ENCODE results near the gene KRTAP23-1. TPM values are rescaled to one million over a fixed set of nuclear protein-coding genes. Genes with fewer than 3 reads are reported as not detected.
A peak's percentile ranks its signal among the peaks of the same experiment; 100 is the strongest.

KRTAP23-1 gene, protein sequence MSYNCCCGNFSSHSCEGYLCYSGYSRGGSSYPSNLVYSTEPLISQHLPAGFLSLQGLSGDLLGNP
- total RNA-seq = not detected in 2 replicates

DNA sequence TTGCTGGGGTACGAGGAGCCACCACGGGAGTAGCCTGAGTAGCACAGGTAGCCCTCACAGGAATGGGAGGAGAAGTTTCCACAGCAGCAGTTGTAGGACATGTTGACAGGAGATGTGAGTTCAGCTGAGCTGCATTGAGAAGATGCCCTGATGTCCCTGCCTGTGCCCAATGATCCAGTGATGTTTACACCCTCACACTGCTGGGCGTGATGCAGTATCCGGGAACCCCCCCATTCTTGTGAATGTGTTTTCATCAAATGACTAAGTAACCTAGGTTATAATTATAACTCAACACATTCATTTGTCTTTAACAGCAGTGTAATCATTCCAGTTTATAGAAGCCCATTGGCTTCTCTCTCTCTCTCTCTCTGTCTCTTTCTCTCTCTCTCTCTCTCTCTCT is at the start of gene KRTAP23-1:
KRTAP23-1 (minus strand) TSS at position 101 of the 400 bp plus-strand sequence; CDS start at position 101, 0 bp downstream.
- no peak for DNase-seq

DNA sequence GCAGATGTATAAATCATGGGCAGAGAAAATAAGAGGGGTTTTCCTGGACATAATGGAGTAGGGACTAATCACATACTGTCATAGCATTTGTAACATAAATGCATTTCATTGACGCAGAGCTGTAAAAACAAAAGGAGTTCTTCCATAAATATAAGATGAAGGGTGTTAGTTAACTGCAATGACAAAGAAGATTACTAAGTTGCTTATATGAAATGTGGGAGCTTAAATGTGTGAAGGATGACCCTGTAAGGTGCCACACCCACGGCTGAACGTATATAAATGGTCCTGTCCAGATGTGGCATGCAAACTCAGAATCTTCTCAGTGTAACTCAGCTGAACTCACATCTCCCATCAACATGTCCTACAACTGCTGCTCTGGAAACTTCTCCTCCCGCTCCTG is 47.3 kb upstream of the KRTAP23-1 start, which contains the start of gene KRTAP13-1:
KRTAP13-1 (plus strand) TSS at position 301 of the 400 bp plus-strand sequence; CDS start at position 357, 56 bp downstream.
- DNase-seq = no peak

DNA sequence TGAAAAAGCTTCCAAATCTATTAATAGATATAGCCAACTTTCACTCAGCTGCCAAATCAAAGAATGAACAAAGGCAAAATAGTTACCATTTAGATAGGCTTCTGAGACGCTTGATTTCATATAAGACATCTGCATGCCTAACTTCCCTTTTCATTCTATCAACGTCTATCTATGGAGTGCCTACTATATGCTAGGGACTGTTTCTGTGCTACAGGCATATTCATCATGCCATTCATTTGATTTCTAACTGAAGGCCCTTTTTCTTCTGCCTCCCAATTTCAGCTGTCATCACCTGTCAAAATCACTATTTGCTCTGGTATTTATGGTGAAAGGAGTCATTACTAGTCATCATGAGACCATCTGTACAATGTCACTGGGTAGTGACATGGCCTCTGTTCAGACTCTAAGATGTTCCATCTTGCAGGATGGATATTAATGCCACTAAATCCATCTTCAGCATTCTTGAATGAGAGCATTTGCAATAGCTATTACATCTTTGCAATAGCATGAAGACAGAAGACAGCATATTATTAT is 43.2 kb upstream of the KRTAP23-1 start:
- no peak for DNase-seq

DNA sequence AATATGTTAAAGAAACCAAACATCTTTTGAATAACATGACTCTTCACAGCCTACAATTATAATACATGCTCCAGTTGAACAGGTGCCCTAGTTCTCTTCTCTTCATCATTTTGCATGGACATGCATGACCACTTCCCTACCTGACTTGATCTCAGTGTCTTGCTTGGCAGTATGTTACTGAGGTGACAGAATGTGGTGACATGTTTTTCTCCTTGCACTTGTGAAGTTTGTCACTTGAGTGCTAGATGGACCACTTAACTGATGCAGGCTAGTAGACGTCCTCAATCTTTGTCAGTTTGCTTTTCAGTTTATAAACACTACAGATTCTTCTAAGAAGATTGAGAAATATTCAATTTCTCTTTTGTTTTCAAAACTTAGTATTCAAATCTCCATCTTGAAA is 33.8 kb upstream of the KRTAP23-1 start:
- DNase-seq = no peak

DNA sequence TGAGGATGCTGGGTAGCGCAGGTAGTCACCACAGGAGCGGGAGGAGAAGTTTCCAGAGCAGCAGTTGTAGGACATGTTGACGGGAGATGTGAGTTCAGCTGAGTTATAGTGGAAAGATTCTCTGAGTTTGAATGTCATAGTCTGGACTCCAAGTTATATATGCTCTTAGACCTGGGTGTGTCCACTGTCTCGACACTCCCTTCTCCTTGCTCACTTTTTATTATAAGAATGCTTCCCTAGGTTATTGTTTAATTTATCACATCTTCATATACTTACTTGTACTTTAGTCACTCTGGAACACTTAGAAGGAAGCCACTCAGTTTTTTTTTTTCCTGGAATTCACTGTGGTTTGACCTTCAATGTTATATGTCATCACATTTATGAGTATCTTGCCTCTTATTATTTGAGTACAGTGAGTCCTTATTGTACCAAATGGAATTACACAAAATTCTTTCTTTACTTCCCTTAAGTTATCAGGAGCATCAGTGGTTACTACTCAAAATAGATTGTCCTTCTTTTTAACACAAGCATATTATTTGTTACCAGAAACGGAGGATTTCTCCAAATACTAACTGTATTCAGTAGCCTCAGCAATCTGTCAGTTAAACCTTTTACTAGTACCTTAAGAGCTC is 23.8 kb upstream of the KRTAP23-1 start, which contains the start of gene KRTAP13-2:
KRTAP13-2 (minus strand) TSS at position 133 of the 632 bp plus-strand sequence; CDS start at position 75, 58 bp downstream.
- DNase-seq = no peak

DNA sequence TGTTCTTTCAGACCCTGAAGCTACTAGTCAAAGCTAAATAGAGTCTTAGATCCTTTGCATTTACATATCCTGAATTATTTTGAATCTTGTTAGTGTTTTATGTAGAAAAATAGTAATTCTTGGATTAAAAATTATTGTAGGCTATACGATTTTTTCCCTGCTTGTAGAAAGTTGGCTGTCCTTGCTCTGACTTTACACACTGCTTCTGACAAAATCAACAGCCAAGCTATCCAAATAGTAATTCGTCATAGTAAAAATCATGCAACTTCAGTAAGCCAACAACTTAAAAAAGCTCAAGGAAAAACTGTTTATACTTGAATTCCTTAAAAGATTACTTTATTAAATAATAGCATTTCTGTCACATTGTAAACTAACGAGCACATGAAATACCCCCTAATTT is 7.5 kb upstream of the KRTAP23-1 start:
- no peak for DNase-seq

DNA sequence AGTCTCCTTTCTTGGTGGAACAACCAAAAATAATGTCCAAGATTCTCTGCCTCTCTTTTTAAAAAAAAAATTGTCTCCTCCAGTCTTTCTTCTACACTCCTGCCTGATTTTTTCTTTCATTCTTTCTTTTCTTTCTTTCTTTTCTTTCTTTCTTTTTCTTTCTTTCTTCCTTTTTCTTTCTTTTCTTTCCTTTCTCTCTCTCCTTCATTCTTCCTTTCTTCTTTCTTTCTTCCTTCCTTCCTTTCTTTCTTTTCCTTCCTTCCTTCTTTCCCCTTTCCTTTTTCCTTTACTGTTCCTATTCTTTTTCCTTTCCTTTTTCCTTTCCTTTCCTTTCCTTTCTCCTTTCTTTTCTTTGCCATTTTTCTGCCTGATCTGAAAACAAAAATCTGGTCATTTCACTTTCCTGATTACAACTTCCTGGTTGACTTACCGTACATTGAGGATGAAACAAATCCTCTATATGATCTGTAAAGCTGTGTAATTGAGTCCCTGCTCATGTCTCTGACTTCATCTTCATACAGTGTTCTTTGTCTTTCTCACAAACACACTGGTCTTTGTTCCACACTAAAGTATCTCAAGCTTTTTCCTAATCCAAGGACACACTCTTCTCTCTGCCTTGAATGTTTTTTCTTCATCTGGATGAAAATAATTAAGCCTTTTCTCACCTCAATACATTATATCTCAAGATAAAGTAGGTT is 6.1 kb upstream of the KRTAP23-1 start:
- DNase-seq = no peak

DNA sequence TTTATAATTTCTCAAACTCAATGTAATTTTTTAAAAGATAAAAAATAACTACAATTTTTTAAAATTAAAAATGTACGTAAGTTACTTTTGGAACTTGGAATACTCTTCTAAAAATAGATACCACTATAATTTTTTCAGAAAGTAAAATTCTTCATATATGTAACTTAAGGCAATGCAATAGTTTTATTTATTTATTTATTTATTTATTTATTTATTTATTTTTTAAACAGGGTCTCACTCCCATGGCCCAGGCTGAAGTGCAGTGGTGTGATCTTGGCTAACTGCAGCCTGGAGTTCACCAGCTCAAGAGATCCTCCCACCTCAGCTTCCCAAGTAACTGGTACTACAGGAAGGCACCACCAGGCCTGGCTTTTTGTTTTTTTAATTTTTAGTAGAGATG is 3.1 kb upstream of the KRTAP23-1 start:
- no peak for DNase-seq

DNA sequence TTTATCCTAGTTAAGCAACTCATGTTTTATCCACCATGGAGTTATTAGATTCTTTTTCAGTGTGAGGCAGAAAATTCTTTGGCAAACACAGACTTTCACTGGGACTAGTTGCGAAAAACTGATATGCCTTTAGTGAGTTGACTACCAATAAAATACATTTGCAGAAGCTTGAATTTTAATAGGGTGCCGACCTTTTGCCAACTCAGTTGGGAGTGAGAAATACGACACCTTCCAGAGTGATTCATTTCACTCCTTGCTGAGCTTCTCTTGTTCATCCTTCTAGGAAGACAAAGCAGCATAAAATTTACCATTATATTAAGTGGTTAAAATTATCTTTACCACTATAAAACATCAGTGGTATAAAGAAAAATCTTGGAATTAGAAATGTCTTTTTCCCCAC is 1.2 kb upstream of the KRTAP23-1 start:
- DNase-seq = no peak

DNA sequence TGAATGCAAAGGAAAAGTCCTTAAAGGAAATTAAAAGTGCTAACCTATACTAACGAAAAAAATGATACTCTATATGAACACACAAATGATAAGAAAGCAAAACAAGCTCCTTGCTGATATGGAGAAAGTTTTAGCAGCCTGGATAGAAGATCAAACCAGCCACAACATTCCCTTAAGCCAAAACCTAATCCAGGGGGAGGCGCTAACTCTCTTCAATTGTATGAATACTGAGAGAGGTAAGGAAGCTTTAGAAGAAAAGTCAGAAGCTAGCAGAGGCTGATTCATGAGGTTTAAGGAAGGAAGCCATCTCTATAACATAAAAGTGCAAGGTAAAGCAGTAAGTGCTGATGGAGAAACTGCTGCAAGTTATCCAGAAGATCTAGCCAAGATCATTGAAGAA is 3.4 kb downstream of the KRTAP23-1 start:
- no peak for DNase-seq

DNA sequence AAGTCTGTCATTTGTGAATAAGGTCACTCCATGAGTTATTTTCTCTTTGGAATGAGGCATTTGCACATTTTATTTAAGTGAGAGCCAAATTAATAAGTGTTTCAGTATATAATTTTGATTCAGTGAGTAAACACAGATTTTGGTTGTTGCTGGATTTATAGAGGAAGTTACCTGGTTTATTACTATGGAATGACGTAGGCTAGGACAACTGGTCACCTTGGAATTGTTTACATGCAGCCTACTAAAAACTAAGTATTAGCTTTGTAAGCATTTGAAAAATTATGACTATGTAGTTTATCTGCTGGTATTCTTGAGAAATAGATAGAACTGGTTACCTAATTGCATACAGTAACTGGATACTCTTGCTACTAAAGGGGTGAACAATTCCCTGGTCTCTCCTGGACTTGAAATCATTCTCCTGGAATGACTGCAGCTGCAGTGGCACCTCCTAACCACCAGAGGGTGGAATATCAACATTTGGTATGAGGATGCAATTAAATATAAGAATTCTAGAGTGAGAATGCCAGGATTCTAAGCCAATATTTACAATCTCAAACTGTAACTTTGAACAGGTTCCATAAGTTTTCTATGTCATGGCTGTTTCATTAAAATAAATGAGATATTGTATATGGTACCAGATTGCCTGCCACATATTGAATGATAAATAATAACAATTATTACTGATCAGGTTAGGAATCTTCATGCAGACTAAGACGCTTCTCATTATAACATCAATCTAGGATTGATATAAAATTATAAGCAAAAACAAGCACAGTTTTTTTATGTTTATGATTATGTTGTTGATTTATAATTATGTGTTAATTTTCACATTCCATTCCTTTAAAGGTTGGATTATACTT is 7.5 kb downstream of the KRTAP23-1 start:
- peak; percentile 32 for DNase-seq

DNA sequence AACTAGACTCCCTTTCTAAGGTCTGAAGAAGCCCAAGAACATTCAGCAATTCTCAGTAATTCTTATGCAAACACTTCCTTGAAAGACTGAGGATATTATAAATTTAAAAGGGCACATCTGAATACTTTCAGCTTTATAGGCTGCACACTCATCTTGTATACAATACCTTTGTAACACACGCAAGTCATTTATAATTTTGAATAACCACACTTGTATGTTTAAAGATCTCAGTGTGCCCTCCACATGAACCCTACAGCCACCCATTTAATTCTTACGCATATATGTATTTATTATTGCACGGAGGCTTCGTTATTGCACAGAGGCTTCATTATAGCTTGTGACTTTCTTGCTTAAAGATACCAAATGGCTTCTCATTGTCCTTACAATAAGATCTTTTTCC is 9.7 kb downstream of the KRTAP23-1 start:
- no peak for DNase-seq

DNA sequence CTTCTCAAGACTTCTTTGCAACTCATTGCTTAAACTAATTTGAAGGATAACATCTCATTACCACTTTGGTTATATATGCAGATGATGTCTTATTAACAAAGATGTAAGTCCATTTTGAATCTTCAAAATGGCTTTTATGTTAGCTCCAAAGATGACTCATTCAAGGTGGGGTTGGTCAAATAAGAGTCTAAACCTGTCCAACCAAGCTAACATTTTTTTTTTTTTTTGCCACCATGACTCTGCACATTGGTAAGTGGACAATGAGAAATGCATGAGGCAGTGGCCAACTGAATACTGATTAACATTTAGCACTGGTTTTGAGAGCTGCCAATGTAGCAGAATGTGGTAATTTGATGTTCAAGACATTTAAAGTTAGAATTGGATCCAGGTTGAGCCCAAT is 10.6 kb downstream of the KRTAP23-1 start:
- no peak for DNase-seq

DNA sequence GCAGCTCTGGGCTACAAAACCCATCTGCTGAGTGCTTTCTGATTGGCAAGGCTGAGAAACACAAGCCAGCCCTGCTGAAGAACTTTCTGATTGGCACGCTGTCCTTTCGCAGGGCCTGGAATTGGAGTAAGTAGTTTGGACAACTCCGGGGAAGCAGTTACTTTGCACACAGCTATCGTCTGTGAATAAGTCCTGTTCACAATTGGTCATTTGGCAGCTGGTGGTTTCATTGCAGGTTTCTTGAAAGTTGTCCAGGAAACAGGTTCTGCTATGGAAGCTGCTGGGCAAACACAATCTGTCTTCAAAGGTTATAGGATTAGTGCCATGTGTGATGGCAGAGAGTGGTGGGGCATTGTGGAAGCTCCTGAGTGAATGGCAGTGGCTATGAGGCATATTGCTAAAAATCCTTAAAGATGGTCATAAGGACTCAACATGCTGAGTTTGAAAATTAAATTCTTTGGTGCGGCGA is 11.1 kb downstream of the KRTAP23-1 start, which contains the start of gene KRTAP27-1:
KRTAP27-1 (minus strand) TSS at position 419 of the 469 bp plus-strand sequence; CDS start at position 393, 26 bp downstream.
- no peak for DNase-seq

DNA sequence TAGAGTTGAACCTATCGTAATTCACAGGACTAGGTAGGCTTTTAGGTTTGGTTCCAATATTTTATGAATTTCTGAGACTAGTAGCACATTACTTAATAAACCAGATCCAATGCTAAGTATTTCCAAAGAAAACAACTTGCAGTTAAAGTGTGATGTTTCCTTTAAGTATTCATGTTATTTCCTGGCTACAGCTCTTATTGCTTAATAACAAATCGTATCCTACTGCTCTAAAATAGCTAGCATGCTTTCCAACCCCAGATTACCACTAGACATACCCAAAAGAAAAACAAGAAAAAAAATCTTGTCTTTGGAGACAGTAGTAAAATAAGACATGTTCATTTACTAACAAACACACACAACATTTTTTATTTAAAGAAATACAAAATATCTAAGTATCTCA is 11.8 kb downstream of the KRTAP23-1 start:
- DNase-seq = no peak

DNA sequence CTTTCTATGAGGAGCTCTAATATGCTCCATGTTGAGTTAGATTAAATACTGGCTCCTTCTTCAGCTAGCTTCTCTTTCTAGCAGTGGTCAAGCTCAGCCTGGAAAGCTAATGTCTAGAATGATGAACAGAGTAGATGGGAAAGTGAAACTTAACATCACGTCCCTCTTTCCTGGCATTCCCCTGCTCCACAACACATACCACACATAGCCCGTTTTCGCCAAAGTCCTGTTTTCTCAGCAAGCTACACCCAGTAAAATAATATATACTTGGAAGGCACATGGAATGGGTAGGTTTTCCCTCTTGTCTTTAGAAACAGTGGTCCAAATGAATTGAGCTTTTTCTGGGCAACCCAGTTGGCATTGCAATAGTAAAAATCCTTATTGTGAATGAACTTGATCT is 14.7 kb downstream of the KRTAP23-1 start:
- DNase-seq = no peak

DNA sequence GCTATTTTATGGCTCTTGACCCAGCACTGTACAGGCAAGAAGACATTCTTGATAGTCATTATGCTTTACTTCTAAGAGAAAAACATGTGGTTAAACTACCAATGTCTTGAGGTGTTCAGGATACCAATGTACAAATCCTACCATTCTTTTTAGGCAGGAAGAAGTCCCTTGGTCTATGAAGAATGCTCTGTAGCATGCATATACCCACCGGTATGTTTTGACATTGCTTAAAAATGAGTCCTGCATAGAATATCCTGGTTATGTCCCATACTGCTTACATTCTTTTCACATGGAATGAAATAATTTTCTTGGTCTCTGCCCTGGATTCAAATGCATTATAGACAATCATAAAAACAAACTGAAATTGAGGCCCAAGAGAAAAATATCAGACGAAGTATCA is 15.7 kb downstream of the KRTAP23-1 start:
- no peak for DNase-seq

DNA sequence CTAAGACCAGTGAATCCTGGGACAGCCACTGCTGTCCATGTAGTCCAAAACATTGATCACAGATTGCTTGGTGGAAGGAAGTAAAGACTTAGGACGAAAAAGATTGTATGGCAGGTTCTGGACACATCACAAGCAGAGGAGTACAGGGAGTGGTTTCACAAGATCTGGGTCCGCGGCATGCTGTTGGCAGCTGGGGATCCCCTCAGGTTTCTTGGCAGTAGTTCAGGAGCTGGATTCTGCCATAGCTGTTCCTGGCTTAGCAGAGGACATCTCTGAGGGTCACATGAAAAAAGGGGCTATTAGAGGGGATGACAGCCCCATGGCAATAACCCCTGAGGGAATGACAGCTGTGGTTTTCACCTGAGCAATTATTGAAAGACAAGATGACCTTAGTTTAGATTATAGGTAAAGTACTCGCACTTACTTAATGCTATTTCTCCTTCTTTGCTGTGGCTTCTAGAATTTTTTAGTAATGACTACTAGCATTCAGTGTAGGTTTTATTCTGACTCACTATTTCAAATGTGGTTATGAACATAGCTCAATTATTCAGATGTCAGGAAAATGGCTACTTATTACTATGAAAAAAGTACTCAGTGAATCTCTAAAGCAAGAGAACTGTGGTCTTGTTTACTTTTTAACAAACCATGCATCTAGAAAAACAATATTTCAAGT is 19.1 kb downstream of the KRTAP23-1 start:
- no peak for DNase-seq

DNA sequence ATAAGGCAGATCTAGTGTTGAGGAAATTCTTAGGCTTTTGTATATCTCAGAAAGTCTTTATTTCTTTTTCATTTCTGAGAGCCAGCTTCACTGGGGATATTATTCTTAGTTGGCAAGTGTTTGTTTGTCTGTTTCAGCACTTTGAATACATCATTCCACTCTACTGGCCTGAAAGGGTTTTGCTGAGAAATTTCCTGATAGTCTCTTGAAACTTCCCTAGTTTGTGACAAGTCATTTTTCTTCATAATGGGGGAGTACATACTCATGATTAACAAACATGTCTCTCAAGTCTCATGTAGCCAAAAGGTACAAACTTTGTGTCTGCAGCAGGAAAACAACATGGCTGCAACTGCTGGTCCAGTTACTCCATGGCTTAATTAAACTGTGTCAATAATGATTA is 22.0 kb downstream of the KRTAP23-1 start:
- DNase-seq = no peak

DNA sequence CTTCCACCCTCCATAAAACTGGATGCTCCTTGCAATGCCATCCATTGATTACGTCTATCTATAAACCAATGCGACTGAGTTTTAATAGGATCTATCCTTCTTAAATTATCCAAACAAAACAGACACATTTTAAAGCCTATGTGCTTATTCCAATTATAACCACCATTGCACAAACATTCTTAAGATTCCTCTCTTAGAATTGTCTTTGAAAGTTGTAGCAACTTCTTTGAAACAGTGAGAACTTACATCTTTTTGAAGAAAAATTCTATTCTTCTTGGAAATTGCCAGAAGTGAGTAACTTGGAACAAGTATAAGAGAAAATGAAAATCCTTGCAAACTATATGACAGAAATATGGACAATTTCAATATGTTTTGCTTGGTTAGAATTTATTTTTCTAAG is 28.2 kb downstream of the KRTAP23-1 start, which contains the start of gene KRTAP26-1:
KRTAP26-1 (minus strand) TSS at position 101 of the 400 bp plus-strand sequence. CDS start 280 bp downstream, outside the sequence.
- DNase-seq = no peak

DNA sequence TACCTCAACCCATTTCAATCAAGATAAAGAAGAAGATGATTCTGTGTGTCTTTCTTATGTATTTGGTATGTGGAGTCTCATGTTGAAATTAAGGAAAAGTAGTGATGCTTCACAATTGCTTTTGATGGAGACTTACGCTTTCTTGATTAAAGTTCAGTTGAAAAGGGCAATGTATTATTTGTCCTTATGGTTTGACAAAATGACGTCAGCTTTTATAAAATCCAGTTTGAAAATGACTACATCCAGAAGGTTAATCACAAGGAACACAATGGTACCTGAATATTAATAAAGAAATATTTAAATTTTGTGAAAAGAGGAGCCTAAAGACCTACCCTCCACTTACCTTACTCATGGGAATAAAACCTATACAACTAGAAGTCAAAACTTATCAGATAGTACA is 32.7 kb downstream of the KRTAP23-1 start:
- DNase-seq = no peak

DNA sequence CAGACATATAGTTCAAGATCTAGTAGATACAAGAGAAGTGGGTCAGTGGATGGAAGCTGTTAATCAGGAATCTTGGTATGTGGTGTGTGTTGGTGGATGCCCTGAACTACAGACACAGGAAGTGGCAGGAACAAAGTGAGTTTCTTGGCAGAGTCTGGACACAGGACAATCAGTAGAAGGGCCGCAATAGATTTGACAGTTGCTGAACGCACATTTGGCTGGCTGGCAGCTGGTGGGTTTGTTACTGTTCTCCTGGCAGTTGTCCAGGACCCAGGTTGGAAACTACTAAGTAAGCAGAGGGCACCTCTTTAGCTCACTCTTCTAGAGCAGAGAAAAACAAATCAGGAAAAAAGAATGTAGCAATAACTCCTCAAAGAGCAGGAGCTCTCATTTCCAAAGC is 41.5 kb downstream of the KRTAP23-1 start:
- no peak for DNase-seq

All from dermis blood vessel endothelial cell (primary cell).